SK-N-SH treated with all-trans-retinoic acid at 6 μM for 48 hours (cell line): ENCODE data around the gene AK6.

Source experiments
- ARNTL ChIP-seq: fragments of 450-650 bp; formaldehyde crosslinking; IDR thresholded peaks from 2 replicates; pipeline ENCODE4 v1.5.0; 2020; ENCODE audit warnings: low read depth, mild to moderate bottlenecking, moderate library complexity, borderline replicate concordance
- ESRRG ChIP-seq: fragments of 250-450 bp; sonication (Bioruptor Pico); IDR thresholded peaks from 2 replicates; pipeline ENCODE4 v1.6.1; 2021; ENCODE audit warnings: mild to moderate bottlenecking
- GLIS3 ChIP-seq: fragments of 250-450 bp; sonication (Bioruptor Pico); IDR thresholded peaks from 2 replicates; pipeline ENCODE4 v1.5.0; 2020; ENCODE audit warnings: mild to moderate bottlenecking, moderate library complexity
- PATZ1 ChIP-seq: fragments of 250-450 bp; sonication (Bioruptor Pico); IDR thresholded peaks from 2 replicates; pipeline ENCODE4 v1.8.0; 2020; ENCODE audit warnings: mild to moderate bottlenecking, moderate library complexity, borderline replicate concordance
- RARB ChIP-seq: fragments of 250-450 bp; sonication (Bioruptor Pico); IDR thresholded peaks from 2 replicates; pipeline ENCODE4 v1.8.0; 2021; ENCODE audit warnings: mild to moderate bottlenecking, moderate library complexity
- TCF4 ChIP-seq: fragments of 250-450 bp; sonication (Bioruptor Pico); IDR thresholded peaks from 2 replicates; pipeline ENCODE4 v1.8.0; 2021; ENCODE audit warnings: mild to moderate bottlenecking, moderate library complexity, borderline replicate concordance
- TSHZ2 ChIP-seq: fragments of 250-450 bp; sonication (Bioruptor Pico); IDR thresholded peaks from 2 replicates; pipeline ENCODE4 v1.5.0; 2020; ENCODE audit warnings: mild to moderate bottlenecking, moderate library complexity
- ZC3H10 ChIP-seq: fragments of 250-450 bp; sonication (Bioruptor Pico); IDR thresholded peaks from 2 replicates; pipeline ENCODE4 v1.5.1; 2021; ENCODE audit warnings: mild to moderate bottlenecking, moderate library complexity
- ZFP3 ChIP-seq: fragments of 250-450 bp; sonication (Bioruptor Pico); IDR thresholded peaks from 2 replicates; pipeline ENCODE4 v1.5.0; 2020; ENCODE audit warnings: mild to moderate bottlenecking, moderate library complexity
- ZFP30 ChIP-seq: fragments of 450-650 bp; formaldehyde crosslinking; IDR thresholded peaks from 2 replicates; pipeline ENCODE4 v1.5.0; 2022; ENCODE audit warnings: mild to moderate bottlenecking, moderate library complexity
- ZNF565 ChIP-seq: fragments of 450-650 bp; formaldehyde crosslinking; conservative IDR thresholded peaks from 2 replicates; pipeline ENCODE4 v1.5.0; 2020; ENCODE audit warnings: low read depth, mild to moderate bottlenecking, moderate library complexity
- ZNF70 ChIP-seq: fragments of 450-650 bp; formaldehyde crosslinking; IDR thresholded peaks from 2 replicates; pipeline ENCODE4 v1.5.0; 2020; ENCODE audit warnings: mild to moderate bottlenecking, moderate library complexity
- ZNF8 ChIP-seq: fragments of 450-650 bp; formaldehyde crosslinking; IDR thresholded peaks from 2 replicates; pipeline ENCODE4 v1.5.0; 2020; ENCODE audit warnings: mild to moderate bottlenecking, moderate library complexity

GRCh38 chr5:69364414-69364813 is 4.9 kb downstream of the AK6 start:
- TF ChIP-seq ZC3H10 (CRISPR knock-in tag) = no peak
- no peak for TF ChIP-seq TSHZ2
- no peak for TF ChIP-seq PATZ1
- TF ChIP-seq RARB (CRISPR knock-in tag) = no peak
- TF ChIP-seq ZFP3 (CRISPR knock-in tag) = no peak
- no peak for TF ChIP-seq GLIS3
- TF ChIP-seq ZNF565 = no peak
- TF ChIP-seq ARNTL (CRISPR knock-in tag) = no peak
- no peak for TF ChIP-seq ZFP30 (CRISPR knock-in tag)
- no peak for TF ChIP-seq TCF4 (CRISPR knock-in tag)
- TF ChIP-seq ESRRG (CRISPR knock-in tag) = no peak
- no peak for TF ChIP-seq ZNF8
- no peak for TF ChIP-seq ZNF70 (CRISPR knock-in tag)
